Esophagus mucosa (tissue), 1 donor: ENCODE measurements around the gene ARMC5. TPM values are rescaled to one million over a fixed set of nuclear protein-coding genes. Genes with fewer than 3 reads are reported as not detected.
A peak's percentile ranks its signal among the peaks of the same experiment; 100 is the strongest.
"Not testable (repeated sequence)": the region's sequence is repeated elsewhere in the genome, so short reads cannot be mapped to it uniquely, and the experiment has no call there.

Source experiments
- ATAC-seq: fragments of 200-7000 bp; cut with Tn5 transposase; one replicate; pipeline ENCODE4 v1.9.1; 2020
- total RNA-seq: library from RNA; stranded (reverse); gene quantifications from one replicate; pipeline ENCODE4 v1.2.4, GENCODE V29; 2023
- donor health status: DM: yes; HTN: yes; CAD: no.

The ARMC5 gene
- total RNA-seq, 1 donor from 2014 or later: 9.4 TPM

DNA sequence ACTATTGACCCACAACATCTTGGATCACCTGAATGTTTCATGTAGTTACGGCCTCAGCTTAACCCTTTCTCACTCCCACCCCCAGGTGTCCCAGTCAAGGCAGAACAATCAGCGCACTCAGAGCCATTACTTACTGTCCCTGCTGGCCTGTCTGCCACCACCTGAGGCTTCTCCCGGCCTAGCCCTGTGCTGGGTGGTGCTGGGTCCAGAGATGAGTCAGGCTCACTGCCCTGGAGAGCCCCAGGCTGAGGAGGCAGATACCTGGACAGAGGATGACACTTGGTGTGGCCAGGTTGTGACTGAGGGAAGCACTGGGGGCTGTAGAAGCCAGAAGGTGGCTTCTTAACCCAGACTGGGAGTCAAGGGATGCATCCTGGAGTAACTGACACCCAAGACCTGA is 19.7 kb downstream of the ARMC5 start:
- ATAC-seq: peak; percentile 20

GRCh38 chr16:31479751-31480150 is 20.4 kb downstream of the ARMC5 start:
- no peak for ATAC-seq

DNA sequence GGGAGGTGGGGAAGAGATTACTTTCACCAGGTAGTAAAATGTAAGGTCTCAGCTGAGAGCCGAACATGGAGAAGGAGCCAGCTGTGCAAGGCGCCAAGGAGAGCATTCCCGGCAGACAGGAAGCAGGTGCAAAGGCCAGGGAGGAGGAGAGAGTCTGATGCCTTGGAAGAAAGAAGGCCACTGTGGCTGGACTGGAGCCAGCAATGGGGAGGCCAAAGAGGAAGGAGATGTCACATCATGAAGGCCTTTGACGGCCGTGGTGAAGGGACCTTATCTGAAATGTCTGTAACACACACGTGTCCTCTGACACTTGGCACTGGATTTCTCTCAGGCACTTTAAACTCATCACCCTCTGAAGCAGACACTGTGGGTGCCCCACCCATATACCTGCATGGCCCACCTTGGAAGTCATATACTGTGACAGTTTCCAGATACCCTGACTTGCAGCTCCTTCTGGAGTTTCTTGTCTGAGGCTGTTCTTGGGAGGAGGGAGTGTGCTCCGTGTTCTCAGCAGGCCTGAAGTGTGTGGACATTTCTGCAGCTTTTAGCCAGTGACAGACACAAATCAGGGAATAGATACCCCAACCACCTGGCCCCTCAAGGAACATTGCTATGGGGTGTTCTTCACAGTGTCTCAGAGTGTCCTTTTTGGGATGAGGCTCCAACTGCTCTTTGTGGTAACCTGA is 21.7 kb downstream of the ARMC5 start:
- no peak for ATAC-seq

DNA sequence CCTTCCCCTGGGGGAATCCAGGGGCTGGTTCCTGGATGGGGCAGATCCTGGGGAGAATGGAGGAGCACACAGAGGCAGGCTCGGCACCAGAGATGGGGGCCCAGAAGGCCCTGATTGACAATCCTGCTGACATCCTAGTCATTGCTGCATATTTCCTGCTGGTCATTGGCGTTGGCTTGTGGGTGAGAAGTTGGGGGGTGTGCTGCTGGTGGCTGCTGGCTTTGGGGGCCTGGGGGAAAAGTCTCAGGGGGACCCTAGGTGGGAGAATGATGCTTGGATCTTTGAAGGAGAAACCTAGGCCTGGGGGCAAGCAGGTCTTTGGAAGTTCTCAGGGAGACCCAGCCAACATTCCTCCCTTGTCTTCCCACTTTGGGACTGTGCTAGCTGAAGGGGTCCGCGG is 23.8 kb downstream of the ARMC5 start, which contains the start of gene SLC5A2:
TSS of gene SLC5A2 (plus strand) at position 43 of the 400 bp plus-strand sequence. CDS start at position 57, 14 bp downstream.
- no peak for ATAC-seq

GRCh38 chr16:31484048-31484447 is 24.7 kb downstream of the ARMC5 start:
- not testable (repeated sequence) for ATAC-seq

- no peak for ATAC-seq
These were observed 25.3 kb downstream of the ARMC5 start for GRCh38 chr16:31484491-31485171.

DNA sequence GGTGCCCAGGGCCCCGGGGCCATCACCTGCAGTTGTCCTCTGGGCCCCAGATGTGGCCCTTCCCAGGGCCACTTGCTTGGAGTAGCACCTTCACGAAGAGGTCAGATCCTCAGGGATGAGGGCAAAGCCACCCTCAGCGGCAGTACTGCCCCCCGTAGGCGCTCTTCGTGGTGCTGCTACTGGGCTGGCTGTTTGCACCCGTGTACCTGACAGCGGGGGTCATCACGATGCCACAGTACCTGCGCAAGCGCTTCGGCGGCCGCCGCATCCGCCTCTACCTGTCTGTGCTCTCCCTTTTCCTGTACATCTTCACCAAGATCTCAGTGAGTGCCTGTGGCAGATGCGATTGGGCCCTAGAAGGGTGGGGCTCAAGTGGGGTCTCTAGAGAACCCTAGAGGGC is 26.3 kb downstream of the ARMC5 start:
- ATAC-seq: no peak

- no peak for ATAC-seq
These were observed 26.7 kb downstream of the ARMC5 start for GRCh38 chr16:31486045-31486444.

DNA sequence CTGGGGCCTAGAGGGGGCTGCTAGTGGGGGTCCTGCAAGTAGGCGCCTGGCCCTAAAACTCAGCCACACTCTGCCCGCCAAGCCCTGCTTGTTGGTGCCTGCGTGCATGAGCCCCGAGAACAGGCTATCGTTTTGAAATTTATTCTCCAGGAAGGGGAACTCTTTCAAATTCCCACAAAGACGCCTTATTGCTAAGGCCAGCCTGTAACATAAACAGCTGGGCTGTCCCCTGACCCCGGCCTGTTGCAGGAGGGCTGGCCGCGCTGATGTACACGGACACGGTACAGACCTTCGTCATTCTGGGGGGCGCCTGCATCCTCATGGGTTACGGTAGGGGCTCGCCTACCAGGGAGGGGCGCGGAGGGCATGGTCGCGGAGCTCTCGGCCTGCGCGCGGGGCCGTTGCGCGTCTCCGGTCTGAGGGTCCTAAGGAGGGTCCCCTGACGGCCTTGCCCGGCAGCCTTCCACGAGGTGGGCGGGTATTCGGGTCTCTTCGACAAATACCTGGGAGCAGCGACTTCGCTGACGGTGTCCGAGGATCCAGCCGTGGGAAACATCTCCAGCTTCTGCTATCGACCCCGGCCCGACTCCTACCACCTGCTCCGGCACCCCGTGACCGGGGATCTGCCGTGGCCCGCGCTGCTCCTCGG is 27.9 kb downstream of the ARMC5 start:
- peak; percentile 1 for ATAC-seq

GRCh38 chr16:31487720-31488467 is 28.6 kb downstream of the ARMC5 start:
- peak; percentile 77 for ATAC-seq

DNA sequence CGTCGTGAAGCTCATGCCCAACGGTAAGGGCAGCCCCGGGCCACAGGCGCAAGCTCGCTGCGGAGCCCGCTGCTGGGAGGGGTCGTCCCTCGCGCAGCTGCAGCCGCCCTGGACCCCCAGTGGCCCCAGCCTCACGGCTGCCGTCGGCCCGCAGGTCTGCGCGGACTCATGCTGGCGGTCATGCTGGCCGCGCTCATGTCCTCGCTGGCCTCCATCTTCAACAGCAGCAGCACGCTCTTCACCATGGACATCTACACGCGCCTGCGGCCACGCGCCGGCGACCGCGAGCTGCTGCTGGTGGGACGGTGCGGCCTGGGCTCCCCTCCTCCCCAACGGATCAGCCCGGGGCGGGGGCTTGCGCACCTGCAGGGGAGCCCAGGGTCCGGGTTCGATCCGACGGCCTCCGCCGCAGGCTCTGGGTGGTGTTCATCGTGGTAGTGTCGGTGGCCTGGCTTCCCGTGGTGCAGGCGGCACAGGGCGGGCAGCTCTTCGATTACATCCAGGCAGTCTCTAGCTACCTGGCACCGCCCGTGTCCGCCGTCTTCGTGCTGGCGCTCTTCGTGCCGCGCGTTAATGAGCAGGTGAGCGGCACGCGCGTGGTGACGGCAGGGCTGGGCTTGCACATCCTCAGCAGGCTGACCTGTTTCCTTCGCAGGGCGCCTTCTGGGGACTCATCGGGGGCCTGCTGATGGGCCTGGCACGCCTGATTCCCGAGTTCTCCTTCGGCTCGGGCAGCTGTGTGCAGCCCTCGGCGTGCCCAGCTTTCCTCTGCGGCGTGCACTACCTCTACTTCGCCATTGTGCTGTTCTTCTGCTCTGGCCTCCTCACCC is 29.4 kb downstream of the ARMC5 start:
- peak; percentile 3 for ATAC-seq

DNA sequence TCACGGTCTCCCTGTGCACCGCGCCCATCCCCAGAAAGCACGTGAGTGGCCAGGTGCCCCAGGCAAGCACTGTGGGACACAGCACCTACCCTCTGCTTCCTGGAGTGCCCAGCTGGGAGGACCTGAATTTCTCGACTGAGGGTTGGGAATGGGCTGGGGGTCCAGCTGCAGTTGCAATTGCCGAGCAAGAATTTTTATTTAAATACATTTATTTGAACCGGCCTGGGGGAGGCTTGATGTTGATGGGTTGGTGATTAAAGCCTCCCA is 29.9 kb downstream of the ARMC5 start:
- no peak for ATAC-seq

DNA sequence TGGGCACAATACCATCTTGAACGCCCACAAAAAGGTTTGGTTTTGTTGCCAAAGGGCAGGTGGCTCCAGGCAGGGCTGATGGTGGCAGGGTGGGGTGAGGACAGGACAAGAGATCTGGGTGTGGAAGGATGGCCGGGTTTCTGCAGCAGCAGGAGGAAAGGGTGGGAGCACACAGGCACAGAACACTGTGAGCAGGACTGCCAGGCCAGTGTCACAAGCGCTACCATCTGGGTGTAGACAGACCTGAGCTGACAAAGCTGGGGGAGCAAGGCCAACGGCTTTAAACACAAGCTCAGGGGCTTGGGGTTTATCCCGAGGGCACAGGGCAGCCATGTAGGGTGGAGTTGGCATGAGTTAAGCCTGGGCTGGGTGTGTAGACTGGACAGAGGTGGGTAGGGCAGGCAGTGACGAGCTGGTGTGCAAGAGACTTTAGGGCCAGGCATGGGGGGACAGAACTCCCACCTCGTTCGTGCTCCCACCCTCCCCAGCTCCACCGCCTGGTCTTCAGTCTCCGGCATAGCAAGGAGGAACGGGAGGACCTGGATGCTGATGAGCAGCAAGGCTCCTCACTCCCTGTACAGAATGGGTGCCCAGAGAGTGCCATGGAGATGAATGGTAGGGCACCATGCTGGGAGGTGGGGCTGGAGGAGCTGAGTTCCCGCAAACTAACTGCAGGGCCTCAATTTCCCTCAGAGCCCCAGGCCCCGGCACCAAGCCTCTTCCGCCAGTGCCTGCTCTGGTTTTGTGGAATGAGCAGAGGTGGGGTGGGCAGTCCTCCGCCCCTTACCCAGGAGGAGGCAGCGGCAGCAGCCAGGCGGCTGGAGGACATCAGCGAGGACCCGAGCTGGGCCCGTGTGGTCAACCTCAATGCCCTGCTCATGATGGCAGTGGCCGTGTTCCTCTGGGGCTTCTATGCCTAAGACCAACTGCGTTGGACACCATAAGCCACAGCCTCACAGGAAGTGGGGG is 30.6 kb downstream of the ARMC5 start:
- ATAC-seq: no peak

- ATAC-seq: no peak
These were observed 32.6 kb downstream of the ARMC5 start for GRCh38 chr16:31491778-31492418.

DNA sequence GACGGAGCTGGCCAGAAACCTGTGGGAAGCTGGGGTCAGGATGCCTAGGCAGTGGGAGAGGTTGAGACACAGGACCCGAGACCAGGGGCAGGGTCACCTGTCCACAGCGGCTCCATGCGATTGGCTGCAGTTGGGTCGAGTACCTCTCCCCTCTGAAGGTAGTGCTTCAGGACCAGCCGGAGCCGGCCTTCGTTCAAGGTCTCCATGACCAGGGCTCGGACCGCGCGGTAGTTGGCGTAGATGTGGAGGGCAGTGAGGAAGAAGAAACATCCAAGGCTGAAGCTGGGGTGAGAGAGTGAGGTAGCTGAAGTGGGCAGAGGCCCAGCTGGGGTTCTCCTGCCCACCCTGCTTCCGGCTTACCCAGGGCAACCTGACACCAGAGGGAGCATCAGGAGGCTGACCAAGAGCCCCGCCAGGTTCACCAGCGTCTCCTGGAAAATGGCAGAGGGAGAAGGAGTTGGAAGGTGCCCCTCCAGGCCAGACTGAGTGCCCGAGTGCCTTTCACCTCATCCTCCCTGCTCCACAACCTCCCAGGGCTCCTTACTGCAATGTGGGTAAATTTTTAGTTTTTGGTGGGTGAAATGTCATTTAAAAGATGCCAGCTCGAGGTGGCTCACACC is 34.3 kb downstream of the ARMC5 start:
- no peak for ATAC-seq

- ATAC-seq: no peak
These were observed 37.4 kb downstream of the ARMC5 start for GRCh38 chr16:31496670-31497069.

DNA sequence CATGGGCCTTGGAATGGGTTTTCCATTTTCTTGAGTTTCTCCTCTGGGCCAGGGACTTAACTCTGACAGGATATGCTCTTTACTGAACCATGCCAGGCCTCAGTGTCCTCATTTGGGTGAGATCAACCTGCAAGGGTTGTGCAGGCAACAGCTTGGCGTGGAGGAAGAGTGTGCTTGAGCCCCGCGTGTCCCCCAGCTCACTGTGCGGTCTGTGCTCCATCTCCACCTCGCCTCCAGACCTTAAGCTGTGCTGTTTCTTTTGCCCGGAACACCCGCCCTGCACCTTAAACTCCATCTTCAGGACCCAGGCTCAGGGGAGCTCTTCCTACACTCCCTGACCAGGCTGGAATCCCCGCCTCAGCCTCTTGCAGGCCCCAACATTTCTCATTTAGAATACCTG is 39.2 kb downstream of the ARMC5 start:
- no peak for ATAC-seq

- no peak for ATAC-seq
These were observed 40.6 kb downstream of the ARMC5 start for GRCh38 chr16:31499928-31500327.

DNA sequence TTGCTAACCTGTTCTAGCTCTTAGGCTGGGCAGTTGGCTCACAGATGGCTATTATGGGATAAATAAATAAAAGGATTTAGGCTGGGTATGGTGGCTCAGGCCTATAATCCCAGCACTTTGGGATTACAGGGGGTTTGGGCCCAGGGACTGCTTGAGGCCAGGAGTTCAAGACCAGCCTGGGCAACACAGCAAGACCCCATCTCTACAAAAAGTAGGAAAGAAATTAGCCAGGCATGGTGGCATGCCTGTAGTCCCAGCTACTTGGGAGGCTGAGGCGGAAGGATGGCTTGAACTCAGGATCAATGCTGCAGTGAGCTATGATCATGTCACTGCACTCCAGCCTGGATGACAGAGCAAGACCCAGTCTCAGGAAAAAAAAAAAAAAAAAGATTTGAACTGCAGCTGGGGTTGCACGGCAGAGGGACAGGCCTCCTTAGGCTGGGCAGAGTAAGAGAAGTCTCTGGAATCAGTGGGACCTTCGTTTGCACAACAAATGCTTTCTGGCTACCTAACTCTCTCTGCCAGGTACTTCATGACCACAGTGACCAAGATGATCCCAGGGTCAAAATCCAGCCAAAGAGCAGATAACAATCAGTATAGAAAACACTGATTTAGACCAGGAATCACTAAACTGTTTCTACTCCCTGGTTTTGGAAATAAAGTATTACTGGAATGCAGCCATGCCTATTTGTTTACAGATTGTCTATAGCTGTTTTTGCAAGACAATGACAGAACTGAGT is 42.1 kb downstream of the ARMC5 start:
- no peak for ATAC-seq
